Measurements from ENCODE around the gene C15orf62.

The C15orf62 gene

DNA sequence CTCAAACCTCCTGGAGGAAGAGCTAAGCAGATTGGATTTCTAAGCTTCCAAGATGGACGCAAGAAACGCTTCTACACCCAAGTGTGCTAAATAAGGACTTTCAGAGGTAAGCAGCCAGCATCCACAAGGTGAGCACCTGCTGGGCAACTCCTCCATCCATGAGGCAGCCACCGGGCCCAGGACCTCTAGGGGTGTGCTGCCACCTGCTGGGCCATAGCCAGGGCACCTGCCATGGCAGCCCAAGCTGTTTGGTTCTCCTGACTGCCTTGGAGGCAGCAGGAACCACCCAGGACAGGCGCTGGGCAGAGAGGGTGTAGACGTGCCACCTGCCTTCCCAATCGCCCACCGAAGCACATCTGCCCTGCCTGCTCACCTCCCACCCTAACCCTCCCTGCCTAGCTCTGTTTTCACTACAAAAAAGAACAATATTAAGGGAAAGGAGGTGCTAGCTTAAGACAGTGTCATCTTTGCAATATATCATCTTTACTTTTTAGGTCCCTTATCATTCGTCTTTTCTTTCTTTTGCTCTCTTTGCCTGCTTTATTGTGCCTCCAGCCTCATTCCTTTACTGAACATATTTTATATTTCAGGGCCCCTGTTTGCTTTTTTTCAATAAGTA, 12.9 kb downstream of the C15orf62 start:
- Mint-ChIP-seq H3K36me3 (ENCODE audit: low read depth) (peaks cover 7% of the 10 kb centered on the region), H3K27me3 (ENCODE audit: low read depth, poor library complexity) (no peaks in the 10 kb centered on the region), H3K4me3 (no peak overlapping the region), H3K27ac (peak overlapping the region; percentile 7), H3K4me1 (no peaks in the 10 kb centered on the region), H3K9me3 (no peaks in the 10 kb centered on the region)
- TF ChIP-seq, protein P1, sequence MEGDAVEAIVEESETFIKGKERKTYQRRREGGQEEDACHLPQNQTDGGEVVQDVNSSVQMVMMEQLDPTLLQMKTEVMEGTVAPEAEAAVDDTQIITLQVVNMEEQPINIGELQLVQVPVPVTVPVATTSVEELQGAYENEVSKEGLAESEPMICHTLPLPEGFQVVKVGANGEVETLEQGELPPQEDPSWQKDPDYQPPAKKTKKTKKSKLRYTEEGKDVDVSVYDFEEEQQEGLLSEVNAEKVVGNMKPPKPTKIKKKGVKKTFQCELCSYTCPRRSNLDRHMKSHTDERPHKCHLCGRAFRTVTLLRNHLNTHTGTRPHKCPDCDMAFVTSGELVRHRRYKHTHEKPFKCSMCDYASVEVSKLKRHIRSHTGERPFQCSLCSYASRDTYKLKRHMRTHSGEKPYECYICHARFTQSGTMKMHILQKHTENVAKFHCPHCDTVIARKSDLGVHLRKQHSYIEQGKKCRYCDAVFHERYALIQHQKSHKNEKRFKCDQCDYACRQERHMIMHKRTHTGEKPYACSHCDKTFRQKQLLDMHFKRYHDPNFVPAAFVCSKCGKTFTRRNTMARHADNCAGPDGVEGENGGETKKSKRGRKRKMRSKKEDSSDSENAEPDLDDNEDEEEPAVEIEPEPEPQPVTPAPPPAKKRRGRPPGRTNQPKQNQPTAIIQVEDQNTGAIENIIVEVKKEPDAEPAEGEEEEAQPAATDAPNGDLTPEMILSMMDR (IDR thresholded peaks at IDR 0.05) = peak; percentile 69
- peak; percentile 67 for DNase-seq

DNA sequence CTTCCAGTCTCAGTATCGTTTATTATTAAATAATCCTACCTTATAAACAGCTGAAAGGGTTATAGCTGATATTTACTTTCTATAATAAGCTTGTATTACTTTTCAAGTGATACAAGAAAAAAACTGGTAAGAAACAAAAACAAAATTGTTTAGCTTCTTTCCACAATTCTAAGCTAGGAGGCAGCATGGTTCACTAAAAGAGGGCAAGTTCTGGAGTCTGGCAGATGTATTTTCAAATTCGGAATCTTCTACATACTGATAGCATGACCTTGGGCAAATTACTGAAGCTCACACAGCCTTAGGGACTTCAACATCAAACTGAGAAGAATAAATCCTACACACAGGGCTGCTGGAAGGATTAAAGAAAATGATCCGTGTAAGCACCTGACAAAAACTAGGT, 15.4 kb downstream of the C15orf62 start:
- H3K27me3 Mint-ChIP-seq (ENCODE audit: low read depth, poor library complexity) = peaks cover 3% of the 10 kb centered on the region
- H3K36me3 Mint-ChIP-seq (ENCODE audit: low read depth) = no peaks in the 10 kb centered on the region
- H3K9me3 Mint-ChIP-seq = no peaks in the 10 kb centered on the region
- peaks cover 12% of the 10 kb centered on the region for H3K4me1 Mint-ChIP-seq
- H3K27ac Mint-ChIP-seq = no peak overlapping the region
- DNase-seq = no peak
- TF ChIP-seq, protein P1 (IDR thresholded peaks at IDR 0.05) = no peak
- H3K4me3 Mint-ChIP-seq = no peak overlapping the region

DNA sequence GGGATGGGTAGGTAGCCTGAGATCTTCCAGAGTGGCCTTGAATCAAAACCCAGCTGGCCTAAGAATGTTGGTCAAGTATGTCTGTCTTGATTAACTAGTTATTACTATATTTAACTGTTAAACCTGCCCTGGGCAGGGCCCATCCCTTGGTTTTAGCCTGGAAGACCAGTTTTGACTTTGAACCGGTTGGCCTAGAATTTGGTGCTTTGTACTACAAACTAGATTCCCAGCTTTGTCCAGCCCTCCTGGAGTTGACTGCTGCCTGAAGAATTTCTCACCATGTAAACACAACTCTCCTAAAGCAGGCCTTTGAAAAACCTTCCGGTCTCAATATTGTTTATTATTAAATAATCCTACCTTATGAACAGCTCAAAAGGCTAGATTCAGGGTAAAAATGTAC, 16.0 kb downstream of the C15orf62 start:
- Mint-ChIP-seq H3K27me3 (ENCODE audit: low read depth, poor library complexity) (peaks cover 3% of the 10 kb centered on the region), H3K27ac (peak overlapping the region; percentile 29), H3K4me3 (no peak overlapping the region), H3K4me1 (peaks cover 12% of the 10 kb centered on the region), H3K9me3 (no peaks in the 10 kb centered on the region), H3K36me3 (ENCODE audit: low read depth) (no peaks in the 10 kb centered on the region)
- DNase-seq = no peak
- TF ChIP-seq, protein P1 (IDR thresholded peaks at IDR 0.05) = no peak

DNA sequence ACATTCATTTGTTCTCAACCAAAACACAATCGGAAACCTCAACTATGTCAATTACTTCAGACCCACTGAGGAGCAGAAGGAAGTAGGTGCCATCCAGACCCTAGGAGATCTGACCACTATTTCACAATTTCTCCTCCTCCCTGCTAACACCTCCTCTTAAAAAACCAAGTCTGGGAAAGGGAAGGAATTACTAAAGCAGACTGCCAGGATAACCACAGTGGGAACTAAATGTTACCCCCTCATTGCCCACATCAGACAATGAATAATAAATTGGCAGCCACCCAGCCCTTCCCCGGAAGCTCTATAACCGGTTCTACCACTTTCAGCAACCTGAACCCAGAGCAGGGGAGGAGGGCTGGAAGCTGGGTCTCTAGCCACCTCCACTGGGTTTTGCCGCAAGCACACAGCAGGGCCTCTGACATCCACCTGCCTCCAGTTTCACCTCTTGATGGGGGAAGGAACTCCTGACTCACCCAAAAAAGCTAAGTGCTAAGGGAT, 17.6 kb downstream of the C15orf62 start:
- peaks cover 12% of the 10 kb centered on the region for H3K4me1 Mint-ChIP-seq
- H3K9me3 Mint-ChIP-seq = no peaks in the 10 kb centered on the region
- H3K4me3 Mint-ChIP-seq = no peak overlapping the region
- H3K27me3 Mint-ChIP-seq (ENCODE audit: low read depth, poor library complexity) = peaks cover 3% of the 10 kb centered on the region
- no peak for DNase-seq
- TF ChIP-seq, protein P1 (IDR thresholded peaks at IDR 0.05) = no peak
- H3K36me3 Mint-ChIP-seq (ENCODE audit: low read depth) = peaks cover 8% of the 10 kb centered on the region
- no peak overlapping the region for H3K27ac Mint-ChIP-seq

DNA sequence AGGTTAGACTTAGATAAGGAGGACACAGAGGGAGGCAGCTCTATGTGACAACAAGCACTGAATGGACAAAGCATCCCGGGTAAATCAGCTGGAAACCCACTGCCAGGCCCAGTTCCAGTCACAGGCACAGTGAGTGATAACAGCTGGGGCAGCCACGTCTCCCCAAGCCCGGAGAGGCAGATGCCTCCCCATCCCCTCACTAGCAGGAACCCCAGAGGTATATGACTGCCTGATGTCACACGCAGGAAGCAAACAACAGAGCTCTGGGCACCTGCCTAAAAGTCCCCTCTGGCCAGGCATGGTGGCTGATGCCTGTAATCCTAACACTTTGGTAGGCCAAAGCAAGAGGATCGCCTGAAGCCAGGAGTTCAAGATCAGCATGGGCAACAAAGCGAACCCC, 18.2 kb downstream of the C15orf62 start:
- TF ChIP-seq, protein P1 (IDR thresholded peaks at IDR 0.05) = no peak
- Mint-ChIP-seq H3K27me3 (ENCODE audit: low read depth, poor library complexity) (peaks cover 3% of the 10 kb centered on the region), H3K4me1 (peaks cover 12% of the 10 kb centered on the region), H3K36me3 (ENCODE audit: low read depth) (peaks cover 12% of the 10 kb centered on the region), H3K9me3 (no peaks in the 10 kb centered on the region), H3K4me3 (no peak overlapping the region), H3K27ac (no peak overlapping the region)
- no peak for DNase-seq

DNA sequence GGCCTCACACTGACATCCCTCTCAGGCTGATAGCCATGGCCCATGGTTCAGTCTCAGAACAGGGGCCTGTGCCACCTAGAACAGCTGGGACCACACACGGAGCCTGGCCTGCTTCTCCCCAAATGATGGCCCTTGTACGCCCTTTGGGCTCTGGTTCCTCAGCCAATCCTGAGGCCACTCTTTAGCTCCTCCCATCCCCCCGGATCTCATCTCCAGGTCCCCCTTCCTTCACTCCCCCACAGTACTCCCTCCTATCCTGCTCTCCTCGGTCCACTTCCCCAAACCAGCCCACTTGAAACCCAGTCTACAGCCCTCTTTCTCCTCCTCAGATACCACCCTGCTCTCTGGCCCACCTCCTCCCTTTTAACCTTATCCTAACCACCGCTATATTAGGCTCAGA, 19.3 kb downstream of the C15orf62 start:
- Mint-ChIP-seq H3K9me3 (no peaks in the 10 kb centered on the region), H3K27ac (peak overlapping the region; percentile 81), H3K4me3 (no peak overlapping the region), H3K36me3 (ENCODE audit: low read depth) (peaks cover 21% of the 10 kb centered on the region), H3K4me1 (peaks cover 12% of the 10 kb centered on the region), H3K27me3 (ENCODE audit: low read depth, poor library complexity) (peaks cover 3% of the 10 kb centered on the region)
- no peak for DNase-seq
- TF ChIP-seq, protein P1 (IDR thresholded peaks at IDR 0.05) = no peak
